A673 (cell line): Measurements from ENCODE around the gene LYPD8.

Experiments used
- EZH2 ChIP-seq: fragments of 200-600 bp; sonication (generic); IDR thresholded peaks from 2 replicates; pipeline ENCODE4 v1.6.1; 2017; ENCODE audit warnings: borderline replicate concordance, low read depth, mild to moderate bottlenecking, mixed read lengths, antibody characterized with exemption, low read length; ENCODE audit not compliant: poor library complexity, severe bottlenecking
- TF ChIP-seq, protein P1 (sequence below): fragments of 300-800, 200-600 bp; sonication (generic); conservative IDR thresholded peaks from 2 replicates; pipeline ENCODE4 v1.5.1; 2017; ENCODE audit warnings: low read depth, mild to moderate bottlenecking, antibody characterized with exemption, low read length, moderate library complexity, mixed read lengths

DNA sequence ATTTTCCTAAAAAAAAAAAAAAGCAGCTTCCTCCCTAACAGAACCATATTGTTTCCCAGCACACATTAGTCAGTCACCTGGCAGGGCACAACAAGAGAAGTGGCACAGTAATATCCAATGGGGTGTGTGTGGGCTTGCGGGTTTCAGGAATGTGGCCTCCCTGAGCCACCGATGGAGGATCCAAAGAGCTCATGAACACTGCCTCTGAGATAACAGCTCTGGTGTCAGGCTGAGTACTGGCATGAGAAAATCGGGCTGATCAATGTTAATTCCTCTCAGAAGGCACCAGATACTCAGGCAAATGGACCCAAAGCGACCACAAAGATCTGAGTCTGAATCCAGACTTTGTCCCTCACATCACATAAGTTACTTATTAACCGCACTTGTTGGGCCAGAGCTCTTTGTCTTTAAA lies 2.2 kb upstream of the LYPD8 start:
- TF ChIP-seq, protein P1, sequence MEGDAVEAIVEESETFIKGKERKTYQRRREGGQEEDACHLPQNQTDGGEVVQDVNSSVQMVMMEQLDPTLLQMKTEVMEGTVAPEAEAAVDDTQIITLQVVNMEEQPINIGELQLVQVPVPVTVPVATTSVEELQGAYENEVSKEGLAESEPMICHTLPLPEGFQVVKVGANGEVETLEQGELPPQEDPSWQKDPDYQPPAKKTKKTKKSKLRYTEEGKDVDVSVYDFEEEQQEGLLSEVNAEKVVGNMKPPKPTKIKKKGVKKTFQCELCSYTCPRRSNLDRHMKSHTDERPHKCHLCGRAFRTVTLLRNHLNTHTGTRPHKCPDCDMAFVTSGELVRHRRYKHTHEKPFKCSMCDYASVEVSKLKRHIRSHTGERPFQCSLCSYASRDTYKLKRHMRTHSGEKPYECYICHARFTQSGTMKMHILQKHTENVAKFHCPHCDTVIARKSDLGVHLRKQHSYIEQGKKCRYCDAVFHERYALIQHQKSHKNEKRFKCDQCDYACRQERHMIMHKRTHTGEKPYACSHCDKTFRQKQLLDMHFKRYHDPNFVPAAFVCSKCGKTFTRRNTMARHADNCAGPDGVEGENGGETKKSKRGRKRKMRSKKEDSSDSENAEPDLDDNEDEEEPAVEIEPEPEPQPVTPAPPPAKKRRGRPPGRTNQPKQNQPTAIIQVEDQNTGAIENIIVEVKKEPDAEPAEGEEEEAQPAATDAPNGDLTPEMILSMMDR, result no peak
- no peak for TF ChIP-seq EZH2
